Left colon (tissue), 2 donors: Measurements from ENCODE around the gene GSPT2. TPM values are rescaled to one million over a fixed set of nuclear protein-coding genes. Genes with fewer than 3 reads are reported as not detected.

Experiments
- total RNA-seq, 2 donors: library from RNA; stranded (reverse); fragmentation: NEBNext Ultra II Directional; extraction: Animal tissue kit (Norgen Biotek cat#: 25700); gene quantifications; one replicate each; pipeline ENCODE4 v1.2.1, GENCODE V29; 2021
- donor health status: DM: no; HTN: no; CAD: no.
- donor health status: DM: yes; HTN: yes; CAD: no.

The GSPT2 gene
- total RNA-seq, 2 donors from 2014 or later = 4.2 to 6.6 TPM

Other genes starting within 250 kb of the GSPT2 start
- gene NUDT11, start 246.8 kb upstream of the GSPT2 start, total RNA-seq = 1 to 10 TPM in 1 of 2 donors, under 1 TPM in 1; 0.31 to 1.7 TPM
- not detected for gene CENPVL3, start 124.5 kb upstream of the GSPT2 start, total RNA-seq
- gene CENPVL2, start 60.6 kb upstream of the GSPT2 start, total RNA-seq = not detected
- gene CENPVL1, start 32.9 kb upstream of the GSPT2 start, total RNA-seq = not detected
- 10 to 100 TPM; 76.1 to 96.6 TPM for gene MAGED1, start 150.2 kb downstream of the GSPT2 start, total RNA-seq